MM.1S (cell line): ENCODE data around the gene BTRC.

Experiments used
- DNase-seq: peaks from one replicate; pipeline ENCODE4 v3.0.0-alpha.2; 2015
- H2AFZ ChIP-seq: fragments of 300-600 bp; sonication (generic); 2 replicates; pipeline ENCODE4 v1.6.0; 2016; ENCODE audit warnings: antibody characterized with exemption, low read length
- H3F3A ChIP-seq: fragments of 300-600 bp; sonication (generic); 2 replicates; pipeline ENCODE4 v1.6.1; 2016; ENCODE audit warnings: mild to moderate bottlenecking, antibody characterized with exemption, low read length, moderate library complexity, mixed read lengths; ENCODE audit not compliant: insufficient read depth
- H3K27ac ChIP-seq: fragments of 300-600 bp; sonication (generic); 2 replicates; pipeline ENCODE4 v1.5.1; 2016; ENCODE audit warnings: mild to moderate bottlenecking, low read length
- H3K27me3 ChIP-seq: fragments of 300-600 bp; sonication (generic); replicated peaks from 2 replicates; pipeline ENCODE4 v1.6.0; 2016; ENCODE audit warnings: low read length; ENCODE audit not compliant: insufficient read depth
- H3K36me3 ChIP-seq: fragments of 300-600 bp; sonication (generic); replicated peaks from 2 replicates; pipeline ENCODE4 v1.6.1; 2016; ENCODE audit warnings: mild to moderate bottlenecking, low read length, mixed read lengths; ENCODE audit not compliant: insufficient read depth
- H3K4me1 ChIP-seq: fragments of 300-600 bp; sonication (generic); 2 replicates; pipeline ENCODE4 v1.6.1; 2016; ENCODE audit warnings: low read length, mixed read lengths
- H3K4me2 ChIP-seq: fragments of 300-600 bp; sonication (generic); 2 replicates; pipeline ENCODE4 v1.6.0; 2016; ENCODE audit warnings: low read depth, low read length
- H3K4me3 ChIP-seq: fragments of 300-600 bp; sonication (generic); 2 replicates; pipeline ENCODE4 v1.5.1; 2016; ENCODE audit warnings: low read length, mixed read lengths
- H3K79me2 ChIP-seq: fragments of 300-600 bp; sonication (generic); 2 replicates; pipeline ENCODE4 v1.6.1; 2016; ENCODE audit warnings: mixed run types, low read length, mixed read lengths
- H3K9ac ChIP-seq: fragments of 300-600 bp; sonication (generic); 2 replicates; pipeline ENCODE4 v1.6.1; 2016; ENCODE audit warnings: low read length, mixed read lengths
- H3K9me2 ChIP-seq: fragments of 300-600 bp; sonication (generic); replicated peaks from 2 replicates; pipeline ENCODE4 v1.6.1; 2016; ENCODE audit warnings: mild to moderate bottlenecking, low read length, mixed read lengths; ENCODE audit not compliant: insufficient read depth
- H3K9me3 ChIP-seq: fragments of 300-600 bp; sonication (generic); replicated peaks from 2 replicates; pipeline ENCODE4 v1.6.1; 2016; ENCODE audit warnings: mild to moderate bottlenecking, low read length, mixed read lengths; ENCODE audit not compliant: insufficient read depth
- H4K20me1 ChIP-seq: fragments of 300-600 bp; sonication (generic); 2 replicates; pipeline ENCODE4 v1.6.1; 2016; ENCODE audit warnings: mild to moderate bottlenecking, low read length, moderate library complexity, mixed read lengths; ENCODE audit not compliant: insufficient read depth
- EZH2 ChIP-seq: fragments of 300-600 bp; sonication (generic); optimal IDR thresholded peaks from 2 replicates; pipeline ENCODE3; 2017; ENCODE audit warnings: low read depth, mild to moderate bottlenecking, antibody characterized with exemption, low read length, mixed read lengths
- EZH2phosphoT487 ChIP-seq: fragments of 300-600 bp; sonication (generic); IDR thresholded peaks from 2 replicates; pipeline ENCODE4 v1.6.1; 2018; ENCODE audit warnings: antibody characterized with exemption, low read length
- TF ChIP-seq, protein P1 (sequence below): fragments of 300-600 bp; sonication (generic); IDR thresholded peaks from 2 replicates; pipeline ENCODE4 v1.5.1; 2016; ENCODE audit warnings: antibody characterized with exemption, low read length, mixed read lengths

Gene BTRC

DNA sequence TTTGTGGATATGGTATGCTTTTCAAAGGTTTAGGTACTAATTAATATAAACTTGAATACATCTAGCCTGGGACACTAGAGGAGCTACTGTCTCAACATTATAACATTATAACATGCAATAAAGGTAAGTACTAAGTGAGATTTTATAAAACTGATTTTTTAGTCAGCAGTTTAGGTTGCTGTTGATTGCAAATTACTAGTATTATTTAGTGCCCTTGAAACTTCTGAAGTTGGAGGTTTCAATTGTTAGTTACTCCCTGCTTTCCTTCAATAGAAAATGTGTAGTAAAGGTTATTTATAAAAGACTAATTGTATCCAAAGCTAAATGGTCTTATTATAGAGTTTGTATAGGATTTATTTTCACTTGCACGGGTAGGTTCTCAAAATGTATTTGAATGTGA is 138.8 kb downstream of the BTRC start:
- Histone ChIP-seq H3K36me3 (no peaks in the 10 kb centered on the region), H4K20me1 (no peaks in the 10 kb centered on the region), H3K27ac (no peak overlapping the region), H3K9me3 (no peaks in the 10 kb centered on the region), H3K9ac (no peak overlapping the region), H3K4me1 (peaks cover 26% of the 10 kb centered on the region), H3K9me2 (no peaks in the 10 kb centered on the region), H3K4me2 (no peak overlapping the region), H3K4me3 (no peak overlapping the region), H2AFZ (no peak overlapping the region), H3F3A (peaks cover 4% of the 10 kb centered on the region; the same call in 1 of the 2 replicates), H3K79me2 (no peaks in the 10 kb centered on the region), H3K27me3 (no peaks in the 10 kb centered on the region)
- DNase-seq = no peak
- TF ChIP-seq, protein P1, sequence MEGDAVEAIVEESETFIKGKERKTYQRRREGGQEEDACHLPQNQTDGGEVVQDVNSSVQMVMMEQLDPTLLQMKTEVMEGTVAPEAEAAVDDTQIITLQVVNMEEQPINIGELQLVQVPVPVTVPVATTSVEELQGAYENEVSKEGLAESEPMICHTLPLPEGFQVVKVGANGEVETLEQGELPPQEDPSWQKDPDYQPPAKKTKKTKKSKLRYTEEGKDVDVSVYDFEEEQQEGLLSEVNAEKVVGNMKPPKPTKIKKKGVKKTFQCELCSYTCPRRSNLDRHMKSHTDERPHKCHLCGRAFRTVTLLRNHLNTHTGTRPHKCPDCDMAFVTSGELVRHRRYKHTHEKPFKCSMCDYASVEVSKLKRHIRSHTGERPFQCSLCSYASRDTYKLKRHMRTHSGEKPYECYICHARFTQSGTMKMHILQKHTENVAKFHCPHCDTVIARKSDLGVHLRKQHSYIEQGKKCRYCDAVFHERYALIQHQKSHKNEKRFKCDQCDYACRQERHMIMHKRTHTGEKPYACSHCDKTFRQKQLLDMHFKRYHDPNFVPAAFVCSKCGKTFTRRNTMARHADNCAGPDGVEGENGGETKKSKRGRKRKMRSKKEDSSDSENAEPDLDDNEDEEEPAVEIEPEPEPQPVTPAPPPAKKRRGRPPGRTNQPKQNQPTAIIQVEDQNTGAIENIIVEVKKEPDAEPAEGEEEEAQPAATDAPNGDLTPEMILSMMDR = no peak
- TF ChIP-seq EZH2 (no peak), EZH2phosphoT487 (no peak)

DNA sequence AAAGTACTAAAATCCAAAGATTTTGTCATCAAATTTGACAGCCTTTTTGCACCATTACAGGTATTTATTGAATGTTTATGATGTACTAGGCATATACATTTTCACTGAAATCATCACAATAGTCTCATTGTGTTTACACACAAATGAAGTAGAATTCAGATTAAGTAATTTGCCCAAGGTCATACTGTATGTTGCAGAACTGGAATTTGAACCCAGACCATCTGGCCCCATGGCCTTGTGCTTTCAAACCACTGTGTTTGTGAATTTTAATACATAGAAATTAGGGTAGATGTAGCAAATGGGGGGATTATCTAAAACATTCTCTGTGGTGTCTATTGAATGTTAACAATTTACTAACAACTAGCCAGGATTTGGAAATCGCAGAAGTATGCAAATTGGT is 139.3 kb downstream of the BTRC start:
- peaks cover 4% of the 10 kb centered on the region; the same call in 1 of the 2 replicates for H3F3A ChIP-seq
- DNase-seq = no peak
- no peak overlapping the region for H3K4me2 ChIP-seq
- H3K9me3 ChIP-seq = no peaks in the 10 kb centered on the region
- no peak overlapping the region for H3K4me3 ChIP-seq
- H4K20me1 ChIP-seq = no peaks in the 10 kb centered on the region
- no peak overlapping the region for H3K27ac ChIP-seq
- H2AFZ ChIP-seq = no peak overlapping the region
- H3K9me2 ChIP-seq = no peaks in the 10 kb centered on the region
- TF ChIP-seq EZH2phosphoT487 (no peak), EZH2 (no peak)
- TF ChIP-seq, protein P1 = no peak
- H3K27me3 ChIP-seq = no peaks in the 10 kb centered on the region
- no peaks in the 10 kb centered on the region for H3K36me3 ChIP-seq
- no peaks in the 10 kb centered on the region for H3K79me2 ChIP-seq
- peaks cover 22% of the 10 kb centered on the region for H3K4me1 ChIP-seq
- H3K9ac ChIP-seq = no peak overlapping the region

DNA sequence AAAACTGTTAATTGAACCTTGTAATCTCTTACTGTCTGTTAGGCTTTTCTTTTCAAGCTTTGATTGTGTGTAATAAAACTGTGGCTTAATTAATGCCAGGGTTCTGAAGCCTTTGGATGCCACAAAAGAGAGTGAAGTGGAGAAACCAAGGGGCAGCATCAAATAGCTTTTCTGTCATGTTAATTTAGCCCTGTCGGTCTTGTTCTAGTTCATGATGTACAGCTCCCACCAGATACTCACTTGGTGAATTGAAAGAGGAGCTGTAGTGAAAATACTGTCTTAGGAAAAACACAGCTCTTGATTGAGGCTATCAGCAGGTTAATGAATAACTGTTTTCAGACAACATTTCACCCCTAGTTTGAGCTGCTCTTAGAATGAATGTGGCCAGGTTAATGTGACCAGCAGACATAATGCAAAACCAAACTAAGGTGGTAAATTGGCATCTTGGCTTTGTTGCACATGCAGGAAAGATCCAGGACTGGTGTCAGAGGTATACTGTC is 139.9 kb downstream of the BTRC start:
- H3F3A ChIP-seq = peaks cover 4% of the 10 kb centered on the region; the same call in 1 of the 2 replicates

More for the DNA sequence above, 139.9 kb downstream of the BTRC start:
- Histone ChIP-seq H3K4me2 (no peak overlapping the region), H3K27ac (no peak overlapping the region), H3K9me3 (no peaks in the 10 kb centered on the region), H3K36me3 (no peaks in the 10 kb centered on the region), H3K9me2 (no peaks in the 10 kb centered on the region), H3K27me3 (no peaks in the 10 kb centered on the region), H4K20me1 (no peaks in the 10 kb centered on the region), H3K79me2 (no peaks in the 10 kb centered on the region), H3K4me1 (peaks cover 18% of the 10 kb centered on the region), H3K4me3 (no peak overlapping the region), H3K9ac (no peak overlapping the region), H2AFZ (no peak overlapping the region)
- TF ChIP-seq EZH2phosphoT487 (no peak), EZH2 (no peak)
- TF ChIP-seq, protein P1 = no peak
- no peak for DNase-seq
